ENCODE results near the gene CPM.

GRCh38 chr12:68807576-68808387 lies 125.2 kb downstream of the CPM start, which contains the start of gene MDM2:
- TF ChIP-seq CTCF (IDR thresholded peaks at IDR 0.05; ENCODE audit: low read depth, low read length, missing input control) (peak; percentile 72), JUND (IDR thresholded peaks at IDR 0.05) (no peak)
